ENCODE results near the gene MBLAC1.

The MBLAC1 gene

GRCh38 chr7:100098913-100099312 lies 27.9 kb upstream of the MBLAC1 start:
- no peak for DNase-seq

- DNase-seq: no peak
Measured at GRCh38 chr7:100099452-100099851, 27.3 kb upstream of the MBLAC1 start.

- DNase-seq: peak; percentile 97
Measured at GRCh38 chr7:100100420-100101015, 26.2 kb upstream of the MBLAC1 start.

- DNase-seq: peak; percentile 100
Measured at GRCh38 chr7:100101016-100101862, 25.5 kb upstream of the MBLAC1 start, which contains the start of the genes AP4M1 and MCM7. TSS of gene AP4M1 (plus strand) at chr7:100101643. CDS start at chr7:100101715, 72 bp downstream. TSS of gene MCM7 (minus strand) at chr7:100101397. CDS start at chr7:100101294, 103 bp downstream.

- no peak for DNase-seq
Measured at GRCh38 chr7:100102950-100103840, 23.6 kb upstream of the MBLAC1 start.

- DNase-seq: no peak
Measured at GRCh38 chr7:100105534-100105933, 21.2 kb upstream of the MBLAC1 start.

GRCh38 chr7:100106633-100107032 lies 20.1 kb upstream of the MBLAC1 start:
- DNase-seq: no peak

- no peak for DNase-seq
Measured at GRCh38 chr7:100107125-100107737, 19.5 kb upstream of the MBLAC1 start.

GRCh38 chr7:100107890-100108289 lies 18.9 kb upstream of the MBLAC1 start:
- DNase-seq: no peak

GRCh38 chr7:100109521-100110163 lies 17.1 kb upstream of the MBLAC1 start:
- DNase-seq: no peak

- DNase-seq: no peak
Measured at GRCh38 chr7:100111156-100111555, 15.6 kb upstream of the MBLAC1 start.

GRCh38 chr7:100111914-100112313 lies 14.9 kb upstream of the MBLAC1 start:
- DNase-seq: no peak

- DNase-seq: no peak
Measured at GRCh38 chr7:100115026-100115425, 11.7 kb upstream of the MBLAC1 start.

- peak; percentile 68 for DNase-seq
Measured at GRCh38 chr7:100118388-100119071, 8.2 kb upstream of the MBLAC1 start.

- peak; percentile 99 for DNase-seq
Measured at GRCh38 chr7:100119072-100119969, 7.4 kb upstream of the MBLAC1 start, which contains the start of the genes CNPY4 and TAF6. TSS of gene CNPY4 (plus strand) at chr7:100119634. CDS start at chr7:100119745, 111 bp downstream. TSS of gene TAF6 (minus strand) at chr7:100119358. CDS start at chr7:100114209, 5,149 bp downstream.

GRCh38 chr7:100119970-100120732 lies 6.6 kb upstream of the MBLAC1 start:
- DNase-seq: peak; percentile 90

GRCh38 chr7:100120733-100121036 lies 6.1 kb upstream of the MBLAC1 start:
- DNase-seq: no peak

- no peak for DNase-seq
Measured at GRCh38 chr7:100122067-100122466, 4.7 kb upstream of the MBLAC1 start.

- DNase-seq: peak; percentile 79
Measured at GRCh38 chr7:100122568-100122967, 4.2 kb upstream of the MBLAC1 start.

Data from OCI-M1 (cell line).